Mesodermal cell (in vitro differentiated cells): ENCODE data around the gene UGT2B7.

ENCODE experiments used
- H3K27ac ChIP-seq: 2 replicates; pipeline ENCODE4 v1.7.0; 2013; ENCODE audit warnings: mild to moderate bottlenecking, low read depth, low read length, moderate library complexity; ENCODE audit not compliant: severe bottlenecking
- H3K36me3 ChIP-seq: 2 replicates; pipeline ENCODE4 v1.7.1; 2013; ENCODE audit warnings: mild to moderate bottlenecking, low read length, moderate library complexity; ENCODE audit not compliant: control insufficient read depth, insufficient read depth
- H3K4me1 ChIP-seq: one replicate; pipeline ENCODE4 v1.7.1; 2013; ENCODE audit warnings: mild to moderate bottlenecking, low read length; ENCODE audit not compliant: insufficient read depth, control insufficient read depth, poor library complexity, severe bottlenecking
- H3K4me3 ChIP-seq: 2 replicates; pipeline ENCODE4 v1.7.0; 2013; ENCODE audit warnings: low read length, control low read depth, mild to moderate bottlenecking; ENCODE audit not compliant: insufficient read depth, poor library complexity, severe bottlenecking; ENCODE audit errors: extremely low read depth
- H3K9me3 ChIP-seq: 2 replicates; pipeline ENCODE4 v1.7.1; 2013; ENCODE audit warnings: mild to moderate bottlenecking, low read length, moderate library complexity; ENCODE audit not compliant: control insufficient read depth
- WGBS, 2 experiments: methylation state at CpG; one replicate each; pipeline ENCODE4 v1.1.5; 2013; ENCODE audit warnings: missing lambda C conversion rate in 2 of 2; ENCODE audit not compliant: insufficient coverage in 2 of 2; 5-methylcytosine and 5-hydroxymethylcytosine counted together

The UGT2B7 gene

DNA sequence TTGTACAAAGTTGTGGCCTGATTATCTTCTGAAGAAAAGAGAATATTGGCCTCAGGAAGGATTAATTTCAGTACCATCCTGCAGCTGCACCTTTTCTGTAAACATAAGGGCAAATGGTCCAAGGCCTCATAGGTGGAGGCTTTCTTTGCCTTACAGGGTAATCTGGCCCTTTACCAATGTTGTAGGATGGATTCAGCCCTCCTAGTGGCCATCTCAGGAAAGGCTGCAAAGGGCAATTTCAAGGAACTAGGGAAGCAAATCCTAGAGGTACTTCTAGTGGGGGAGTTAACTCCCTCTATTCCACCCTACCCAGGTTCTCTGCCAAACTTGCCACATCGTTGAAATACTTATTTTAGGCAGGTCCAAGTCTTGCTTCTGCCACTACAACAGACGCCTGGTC, 60.6 kb downstream of the UGT2B7 start:
- no peaks in the 10 kb centered on the region for H3K4me1 ChIP-seq
- H3K9me3 ChIP-seq, result no peaks in the 10 kb centered on the region
- 78 to 84% methylated on average over 2 of the region's 2 CpGs for WGBS, 2 experiments
- H3K4me3 ChIP-seq, result no peak overlapping the region
- H3K36me3 ChIP-seq, result no peaks in the 10 kb centered on the region
- H3K27ac ChIP-seq, result no peak overlapping the region
